Spleen (tissue), 11 donors: ENCODE measurements around the gene ABCD3. TPM values are rescaled to one million over a fixed set of nuclear protein-coding genes. Genes with fewer than 3 reads are reported as not detected.
A peak's percentile ranks its signal among the peaks of the same experiment; 100 is the strongest.

ENCODE experiments used
- DNase-seq: peaks from one replicate; pipeline ENCODE4 v3.0.0-alpha.2; 2020
- H3K27ac ChIP-seq, 8 donors: fragments of 200-600 bp; sonication (generic) in 7 of 8; 1 replicate in 4 of 8; 2 replicates in 4 of 8; pipeline versions ENCODE4 v1.5.0 to v1.8.0; 2016 to 2021; ENCODE audit warnings: inconsistent platforms in 4 of 8, mild to moderate bottlenecking in 4 of 8, moderate library complexity in 1 of 8
- H3K27me3 ChIP-seq, 7 donors: fragments of 200-600 bp; sonication (generic) in 6 of 7; replicated peaks in 1 of 7; 1 replicate in 4 of 7; 2 replicates in 3 of 7; pipeline versions ENCODE4 v1.5.0 to v1.8.0; 2016 to 2021; ENCODE audit warnings: inconsistent platforms in 3 of 7, mild to moderate bottlenecking in 1 of 7
- H3K36me3 ChIP-seq, 6 donors: fragments of 200-600 bp; sonication (generic) in 5 of 6; 1 replicate in 4 of 6; 2 replicates in 2 of 6; pipeline versions ENCODE4 v1.5.0 to v1.8.0; 2016 to 2021; ENCODE audit warnings: inconsistent platforms in 2 of 6
- H3K4me1 ChIP-seq, 6 donors: fragments of 200-600 bp; sonication (generic) in 5 of 6; 1 replicate in 3 of 6; 2 replicates in 3 of 6; pipeline versions ENCODE4 v1.5.0 to v1.8.0; 2016 to 2021; ENCODE audit warnings: inconsistent platforms in 3 of 6
- H3K4me3 ChIP-seq, 8 donors: fragments of 200-600 bp; sonication (generic) in 7 of 8; 1 replicate in 4 of 8; 2 replicates in 4 of 8; pipeline versions ENCODE4 v1.5.0 to v1.8.0; 2016 to 2021; ENCODE audit warnings: inconsistent platforms in 4 of 8, mild to moderate bottlenecking in 4 of 8, moderate library complexity in 2 of 8
- H3K9me3 ChIP-seq, 8 donors: fragments of 200-600 bp; sonication (generic) in 7 of 8; 1 replicate in 4 of 8; 2 replicates in 4 of 8; pipeline versions ENCODE4 v1.5.0 to v1.8.0; 2016 to 2021; ENCODE audit warnings: inconsistent platforms in 4 of 8
- POLR2A ChIP-seq, 3 donors: fragments of 450-650 bp; IDR thresholded peaks; one replicate each; pipeline ENCODE4 v1.5.1; 2017; ENCODE audit warnings: antibody characterized with exemption in 3 of 3, mild to moderate bottlenecking in 1 of 3
- POLR2AphosphoS5 ChIP-seq, 3 donors: sonication (generic); formaldehyde crosslinking; IDR thresholded peaks; one replicate each; pipeline ENCODE4 v1.5.1; 2017; ENCODE audit warnings: antibody characterized with exemption in 3 of 3
- WGBS, 5 donors: extraction: QIAGEN DNeasy Blood & Tissue Kit in 3 of 5; methylation state at CpG; one replicate each; pipeline versions ENCODE4 v1.1.5 to v1.1.7; 2013 to 2018; 5-methylcytosine and 5-hydroxymethylcytosine counted together
- intact Hi-C: fragments of 100-400 bp; cut with DNase I; formaldehyde crosslinking; loops from one replicate; pipeline ENCODE4 v1.15.0; 2023; ENCODE audit warnings: low total_unique reads
- polyA plus RNA-seq, 3 donors: library from polyadenylated mRNA; stranded (reverse); fragments of 200-250 nt; gene quantifications; one replicate each; pipeline ENCODE4 v1.2.1, GENCODE V29; 2013
- total RNA-seq, 7 donors: library from RNA; depleted of rRNA in 3 of 7; stranded (reverse); fragments of >200 nt in 3 of 7; fragmentation: NEBNext Ultra II Directional in 4 of 7; extraction: Animal tissue kit (Norgen Biotek cat#: 25700) in 4 of 7; gene quantifications; one replicate each; pipeline versions ENCODE4 v1.1.0 to v1.2.1, GENCODE V29; 2016 to 2021
- TF ChIP-seq, protein P1 (sequence below), 11 experiments: fragments of 200-600 bp in 7 of 11; fragments of 450-650 bp in 4 of 11; sonication (generic) in 4 of 11; IDR thresholded peaks in 8 of 11; conservative IDR thresholded peaks in 3 of 11; 1 replicate in 7 of 11; 2 replicates in 4 of 11; pipeline versions ENCODE4 v1.4.0 to v1.8.0; 2016 to 2021; ENCODE audit warnings: antibody characterized with exemption in 11 of 11, inconsistent platforms in 4 of 11, mild to moderate bottlenecking in 1 of 11
- donor health status: healthy with polysubstance abuse.
- donor health status: DM: no; HTN: no; CAD: no; lungs with moderate emphysema.
- donor health status: DM: no; HTN: no; CAD: no.
- donor health status: Bipolar disorder and iron deficiency.
- donor health status: healthy.
- donor health status: DM: no; HTN: no; CAD: no.
- donor health status: DM: yes; HTN: yes; CAD: no.

ABCD3 gene
- total and polyA plus RNA-seq, 10 donors, result 9.1 to 30.8 (median 19.8) TPM

- H3K4me1 ChIP-seq, result peaks cover 0 to 11% (median 8%) of the 10 kb centered on the region in 6 donors
Measured at GRCh38 chr1:94382201-94382600, 36.0 kb upstream of the ABCD3 start.

GRCh38 chr1:94383966-94384408, 34.2 kb upstream of the ABCD3 start:
- Histone ChIP-seq H3K36me3 (no peaks in the 10 kb centered on the region), H3K27ac (no peak overlapping the region), H3K4me3 (no peak overlapping the region), H3K4me1 (peaks cover 0 to 11% (median 8%) of the 10 kb centered on the region in 6 donors), H3K27me3 (no peaks in the 10 kb centered on the region), H3K9me3 (peaks cover 0 to 3% (median under 1%) of the 10 kb centered on the region in 8 donors)
- no peak for DNase-seq
- 56 to 75% (median 69%) methylated on average over 4 of the region's 4 CpGs for WGBS, 5 donors
- intact Hi-C loops, result no loop called here
- TF ChIP-seq POLR2A (IDR thresholded peaks at IDR 0.05) (no peak), POLR2AphosphoS5 (IDR thresholded peaks at IDR 0.05) (no peak)
- TF ChIP-seq, protein P1, sequence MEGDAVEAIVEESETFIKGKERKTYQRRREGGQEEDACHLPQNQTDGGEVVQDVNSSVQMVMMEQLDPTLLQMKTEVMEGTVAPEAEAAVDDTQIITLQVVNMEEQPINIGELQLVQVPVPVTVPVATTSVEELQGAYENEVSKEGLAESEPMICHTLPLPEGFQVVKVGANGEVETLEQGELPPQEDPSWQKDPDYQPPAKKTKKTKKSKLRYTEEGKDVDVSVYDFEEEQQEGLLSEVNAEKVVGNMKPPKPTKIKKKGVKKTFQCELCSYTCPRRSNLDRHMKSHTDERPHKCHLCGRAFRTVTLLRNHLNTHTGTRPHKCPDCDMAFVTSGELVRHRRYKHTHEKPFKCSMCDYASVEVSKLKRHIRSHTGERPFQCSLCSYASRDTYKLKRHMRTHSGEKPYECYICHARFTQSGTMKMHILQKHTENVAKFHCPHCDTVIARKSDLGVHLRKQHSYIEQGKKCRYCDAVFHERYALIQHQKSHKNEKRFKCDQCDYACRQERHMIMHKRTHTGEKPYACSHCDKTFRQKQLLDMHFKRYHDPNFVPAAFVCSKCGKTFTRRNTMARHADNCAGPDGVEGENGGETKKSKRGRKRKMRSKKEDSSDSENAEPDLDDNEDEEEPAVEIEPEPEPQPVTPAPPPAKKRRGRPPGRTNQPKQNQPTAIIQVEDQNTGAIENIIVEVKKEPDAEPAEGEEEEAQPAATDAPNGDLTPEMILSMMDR (IDR thresholded peaks at IDR 0.05 in 8 of 11, conservative IDR thresholded peaks at IDR 0.05 in 3 of 11), result no peak

More at GRCh38 chr1:94382201-94382600, 36.0 kb upstream of the ABCD3 start:
- no peak overlapping the region for H3K27ac ChIP-seq
- TF ChIP-seq POLR2AphosphoS5 (IDR thresholded peaks at IDR 0.05) (no peak), POLR2A (IDR thresholded peaks at IDR 0.05) (no peak)
- TF ChIP-seq, protein P1 (IDR thresholded peaks at IDR 0.05 in 8 of 11, conservative IDR thresholded peaks at IDR 0.05 in 3 of 11), result no peak
- H3K4me3 ChIP-seq, result no peak overlapping the region
- 38 to 64% (median 50%) methylated on average over 3 of the region's 3 CpGs for whole genome bisulfite sequencing, 5 donors
- intact Hi-C loops, result no loop called here
- H3K36me3 ChIP-seq, result no peaks in the 10 kb centered on the region
- no peaks in the 10 kb centered on the region for H3K27me3 ChIP-seq
- no peaks in the 10 kb centered on the region for H3K9me3 ChIP-seq
- no peak for DNase-seq

- Histone ChIP-seq H3K27me3 (no peaks in the 10 kb centered on the region), H3K9me3 (peaks cover 0 to 10% (median 5%) of the 10 kb centered on the region in 8 donors), H3K36me3 (no peaks in the 10 kb centered on the region), H3K4me3 (peak overlapping the region in 1 of 8 donors; percentile 39), H3K27ac (no peak overlapping the region), H3K4me1 (peaks cover 0 to 11% (median 8%) of the 10 kb centered on the region in 6 donors)
- no peak for DNase-seq
- WGBS, 5 donors, result 26 to 33% (median 31%) methylated on average over 4 of the region's 4 CpGs
- intact Hi-C loops, result no loop called here
- TF ChIP-seq POLR2A (IDR thresholded peaks at IDR 0.05) (no peak), POLR2AphosphoS5 (IDR thresholded peaks at IDR 0.05) (no peak)
- TF ChIP-seq, protein P1 (IDR thresholded peaks at IDR 0.05 in 8 of 11, conservative IDR thresholded peaks at IDR 0.05 in 3 of 11), result no peak
Measured at GRCh38 chr1:94384485-94385265, 33.5 kb upstream of the ABCD3 start.

DNA sequence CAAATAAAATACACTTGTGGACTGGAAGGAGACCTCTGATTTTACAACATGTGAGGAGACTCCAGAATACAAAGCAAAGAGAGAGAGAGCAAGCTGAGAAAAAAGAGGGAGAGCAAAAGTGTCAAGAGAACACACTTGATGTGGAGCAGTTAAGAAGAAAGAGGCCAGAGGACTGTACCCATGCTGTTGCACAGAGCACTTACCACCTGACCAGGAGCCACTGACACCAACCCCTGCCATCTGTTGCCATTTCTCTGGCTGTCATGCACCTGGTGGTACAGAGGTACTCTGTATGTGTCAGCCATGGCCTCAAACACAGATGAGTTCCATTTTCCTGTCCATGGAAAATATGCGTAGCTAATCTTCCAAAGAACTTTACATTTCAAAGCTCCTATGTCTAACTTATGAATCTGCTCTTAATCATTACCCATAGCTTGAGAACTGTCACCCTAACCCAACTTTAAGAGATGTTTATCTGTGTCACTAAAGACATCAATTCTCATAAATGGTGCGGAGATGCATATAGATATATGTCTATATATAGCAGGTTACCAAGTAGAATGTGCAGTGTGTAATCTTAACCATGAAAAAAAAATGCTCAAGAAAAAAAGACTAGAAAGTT, 32.8 kb upstream of the ABCD3 start:
- Histone ChIP-seq H3K27me3 (peaks cover 0 to 6% (median 0%) of the 10 kb centered on the region in 7 donors), H3K36me3 (no peaks in the 10 kb centered on the region), H3K9me3 (peaks cover 0 to 14% (median 7%) of the 10 kb centered on the region in 8 donors), H3K27ac (no peak overlapping the region), H3K4me3 (no peak overlapping the region), H3K4me1 (peaks cover 0 to 11% (median 8%) of the 10 kb centered on the region in 6 donors)
- intact Hi-C loops, result no loop called here
- TF ChIP-seq POLR2AphosphoS5 (IDR thresholded peaks at IDR 0.05), result no peak
- no peak for TF ChIP-seq POLR2A (IDR thresholded peaks at IDR 0.05)
- TF ChIP-seq, protein P1 (IDR thresholded peaks at IDR 0.05 in 8 of 11, conservative IDR thresholded peaks at IDR 0.05 in 3 of 11), result no peak
- WGBS, 5 donors, result 44 to 99% (median 62%) methylated on average over 2 of the region's 2 CpGs
- DNase-seq, result no peak
